Measurements from ENCODE around the gene SELENOM. TPM values are rescaled to one million over a fixed set of nuclear protein-coding genes. Genes with fewer than 3 reads are reported as not detected.

Gene SELENOM
- total RNA-seq, 6 experiments from 2014 or later: 237 to 356 (median 265) TPM

DNA sequence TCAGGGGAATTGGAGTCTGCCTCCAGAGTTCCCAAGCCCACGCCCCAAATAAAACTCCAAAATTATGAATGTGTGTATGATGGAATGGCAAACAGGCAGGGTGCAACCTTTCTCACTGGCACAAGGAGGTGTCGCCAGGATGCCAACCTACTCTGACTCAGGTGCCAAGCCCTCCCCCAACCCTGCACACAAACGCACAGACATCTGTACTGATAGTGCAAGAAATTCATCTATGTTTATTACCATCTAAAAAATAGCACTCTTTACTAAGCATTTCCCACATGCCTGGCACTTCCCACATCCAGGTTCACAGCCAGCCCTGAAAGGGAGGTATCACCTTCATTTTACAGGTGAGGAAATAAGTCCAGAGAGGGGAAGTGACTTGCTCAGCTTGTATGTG is 31.7 kb upstream of the SELENOM start:
- no peak for DNase-seq
- Mint-ChIP-seq H3K27ac (no peak overlapping the region), H3K4me1 (ENCODE audit: low read depth) (peaks cover 11% of the 10 kb centered on the region), H3K27me3 (ENCODE audit: insufficient read depth) (peaks cover 25% of the 10 kb centered on the region), H3K36me3 (ENCODE audit: low read depth) (no peaks in the 10 kb centered on the region), H3K4me3 (no peak overlapping the region), H3K9me3 (no peaks in the 10 kb centered on the region)
- TF ChIP-seq CTCF (IDR thresholded peaks at IDR 0.05): no peak

DNA sequence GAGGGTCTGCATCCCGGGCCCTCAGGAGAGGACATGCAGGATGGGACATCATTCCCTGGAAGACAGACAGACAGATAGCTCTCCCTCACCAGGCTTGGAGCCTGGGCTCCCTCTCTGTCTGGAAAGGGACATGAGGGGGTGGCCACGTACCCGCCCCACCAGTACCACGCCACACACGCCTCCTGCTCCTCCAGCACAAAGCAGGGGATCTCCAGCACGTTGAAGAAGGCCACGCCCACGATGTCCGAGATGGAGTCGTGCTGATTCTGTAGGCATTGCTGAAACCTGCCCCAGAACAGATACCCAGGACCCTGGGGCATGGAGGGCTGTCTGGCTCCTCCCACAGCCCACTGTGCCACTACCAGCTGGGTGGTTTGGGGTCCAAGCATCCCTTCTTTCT is 30.8 kb upstream of the SELENOM start:
- Mint-ChIP-seq H3K27ac (no peak overlapping the region), H3K4me3 (no peak overlapping the region), H3K36me3 (ENCODE audit: low read depth) (no peaks in the 10 kb centered on the region), H3K27me3 (ENCODE audit: insufficient read depth) (peaks cover 25% of the 10 kb centered on the region), H3K9me3 (no peaks in the 10 kb centered on the region), H3K4me1 (ENCODE audit: low read depth) (peaks cover 1% of the 10 kb centered on the region)
- DNase-seq: no peak
- TF ChIP-seq CTCF (IDR thresholded peaks at IDR 0.05): no peak

DNA sequence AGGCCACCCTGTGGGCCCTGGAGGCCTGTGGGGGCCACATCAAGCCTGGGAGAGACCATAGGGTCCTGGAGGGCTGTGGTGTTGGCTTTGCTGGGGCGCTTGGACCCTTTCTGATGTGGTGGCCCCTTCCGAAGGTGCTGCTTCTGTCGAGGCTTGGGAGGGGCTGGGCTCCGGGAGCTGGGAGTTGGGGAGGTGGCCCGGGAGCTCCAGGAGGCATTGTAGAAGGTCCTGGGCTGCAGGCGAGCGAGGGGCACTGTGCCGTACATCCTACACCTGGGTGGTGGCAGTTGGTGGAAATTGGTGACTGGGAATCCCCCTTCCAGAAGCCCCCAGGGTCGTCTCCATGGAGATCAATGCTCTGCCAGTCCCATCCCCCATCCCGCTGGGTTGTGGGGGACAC is 30.4 kb upstream of the SELENOM start:
- Mint-ChIP-seq H3K4me3 (no peak overlapping the region), H3K36me3 (ENCODE audit: low read depth) (no peaks in the 10 kb centered on the region), H3K27me3 (ENCODE audit: insufficient read depth) (peaks cover 27% of the 10 kb centered on the region), H3K9me3 (no peaks in the 10 kb centered on the region), H3K4me1 (ENCODE audit: low read depth) (no peaks in the 10 kb centered on the region), H3K27ac (no peak overlapping the region)
- no peak for TF ChIP-seq CTCF (IDR thresholded peaks at IDR 0.05)
- no peak for DNase-seq

- peaks cover 27% of the 10 kb centered on the region for H3K27me3 Mint-ChIP-seq (ENCODE audit: insufficient read depth)
- no peak for DNase-seq
- H3K9me3 Mint-ChIP-seq: no peaks in the 10 kb centered on the region
Observed at GRCh38 chr22:31136711-31137110, 29.3 kb upstream of the SELENOM start.

GRCh38 chr22:31136155-31136554 is 28.8 kb upstream of the SELENOM start:
- TF ChIP-seq CTCF (IDR thresholded peaks at IDR 0.05): no peak
- Mint-ChIP-seq H3K4me3 (no peak overlapping the region), H3K4me1 (ENCODE audit: low read depth) (no peaks in the 10 kb centered on the region), H3K27me3 (ENCODE audit: insufficient read depth) (peaks cover 23% of the 10 kb centered on the region), H3K9me3 (no peaks in the 10 kb centered on the region), H3K27ac (no peak overlapping the region), H3K36me3 (ENCODE audit: low read depth) (no peaks in the 10 kb centered on the region)
- no peak for DNase-seq

More at GRCh38 chr22:31136711-31137110, 29.3 kb upstream of the SELENOM start:
- TF ChIP-seq CTCF (IDR thresholded peaks at IDR 0.05): no peak
- Mint-ChIP-seq H3K4me3 (no peak overlapping the region), H3K36me3 (ENCODE audit: low read depth) (no peaks in the 10 kb centered on the region), H3K4me1 (ENCODE audit: low read depth) (no peaks in the 10 kb centered on the region), H3K27ac (no peak overlapping the region)

GRCh38 chr22:31135706-31136105 is 28.3 kb upstream of the SELENOM start:
- Mint-ChIP-seq H3K4me1 (ENCODE audit: low read depth) (no peaks in the 10 kb centered on the region), H3K9me3 (no peaks in the 10 kb centered on the region), H3K36me3 (ENCODE audit: low read depth) (no peaks in the 10 kb centered on the region), H3K4me3 (no peak overlapping the region), H3K27ac (no peak overlapping the region), H3K27me3 (ENCODE audit: insufficient read depth) (peaks cover 23% of the 10 kb centered on the region)
- TF ChIP-seq CTCF (IDR thresholded peaks at IDR 0.05): no peak
- DNase-seq: no peak
